T-cell (primary cell): ENCODE data around the gene TMEM114. TPM values are rescaled to one million over a fixed set of nuclear protein-coding genes. Genes with fewer than 3 reads are reported as not detected.

Experiments
- ATAC-seq, 4 experiments: fragments of 200-7000 bp in 3 of 4; fragments of 150-1000 bp in 1 of 4; cut with Tn5 transposase; replicated peaks in 1 of 4; 1 replicate in 3 of 4; 2 replicates in 1 of 4; pipeline ENCODE4 v1.10.0; 2021; ENCODE audit warnings: moderate library complexity in 3 of 4, mild to moderate bottlenecking in 2 of 4, moderate number of reproducible peaks in 1 of 4
- CTCF ChIA-PET, 2 donors: fragments of 300-600 bp; sonication (Branson Sonifier 250); formaldehyde crosslinking; loops; one replicate each; lab custom pipeline; 2022; ENCODE audit warnings: antibody characterized with exemption in 2 of 2; lab: Charles Lee
- POLR2A ChIA-PET, 2 donors: fragments of 300-600 bp; sonication (Branson Sonifier 250); formaldehyde crosslinking; loops; one replicate each; lab custom pipeline; 2022; ENCODE audit warnings: antibody characterized with exemption in 2 of 2; lab: Charles Lee
- DNase-seq, 35 experiments: peaks; one replicate each; pipeline versions ENCODE4 v3.0.0 to v3.0.0-alpha.2; 2013 to 2023
- H3K27ac ChIP-seq: one replicate; pipeline ENCODE4 v1.5.1; 2013; ENCODE audit warnings: low read length
- H3K27me3 ChIP-seq, 2 experiments: replicated peaks in 1 of 2; 1 replicate in 1 of 2; 2 replicates in 1 of 2; pipeline versions ENCODE4 v1.6.1 to v1.7.0; 2013; ENCODE audit warnings: low read length in 1 of 2, mixed read lengths in 1 of 2; ENCODE audit not compliant: control insufficient read depth in 2 of 2, insufficient read depth in 2 of 2; ENCODE audit errors: extremely low read depth in 1 of 2
- H3K36me3 ChIP-seq, 2 donors: 1 replicate in 1 of 2; 2 replicates in 1 of 2; pipeline versions ENCODE4 v1.6.1 to v1.7.0; 2013; ENCODE audit warnings: low read length in 1 of 2; ENCODE audit not compliant: control insufficient read depth in 2 of 2, insufficient read depth in 1 of 2; ENCODE audit errors: extremely low read depth in 1 of 2
- H3K4me1 ChIP-seq, 2 experiments: 1 replicate in 1 of 2; 2 replicates in 1 of 2; pipeline versions ENCODE4 v1.6.1 to v1.7.0; 2013; ENCODE audit warnings: low read length in 2 of 2, mixed read lengths in 1 of 2; ENCODE audit not compliant: insufficient read depth in 2 of 2, control insufficient read depth in 1 of 2; ENCODE audit errors: extremely low read depth in 1 of 2
- H3K4me3 ChIP-seq, 2 donors: 1 replicate in 1 of 2; 2 replicates in 1 of 2; pipeline versions ENCODE4 v1.5.1 to v1.7.0; 2013; ENCODE audit warnings: mild to moderate bottlenecking in 2 of 2, low read length in 1 of 2, moderate library complexity in 1 of 2; ENCODE audit not compliant: control insufficient read depth in 1 of 2; ENCODE audit errors: extremely low read depth in 1 of 2
- H3K9me3 ChIP-seq: 2 replicates; pipeline ENCODE4 v1.7.0; 2013
- H3K27ac Mint-ChIP-seq, 2 donors: one replicate each; pipeline ENCODE4 v1.8.0; 2020 to 2021; ENCODE audit warnings: mild to moderate bottlenecking in 2 of 2, mixed read lengths in 2 of 2
- H3K27me3 Mint-ChIP-seq, 2 donors: one replicate each; pipeline ENCODE4 v1.8.0; 2021 to 2022; ENCODE audit warnings: mixed read lengths in 2 of 2
- H3K36me3 Mint-ChIP-seq: one replicate; pipeline ENCODE4 v1.8.0; 2021; ENCODE audit warnings: mixed read lengths
- H3K4me1 Mint-ChIP-seq, 3 donors: one replicate each; pipeline ENCODE4 v1.8.0; 2020 to 2022; ENCODE audit warnings: mixed read lengths in 3 of 3, mild to moderate bottlenecking in 1 of 3
- H3K4me3 Mint-ChIP-seq, 3 donors: one replicate each; pipeline ENCODE4 v1.8.0; 2020 to 2022; ENCODE audit warnings: mild to moderate bottlenecking in 3 of 3, mixed read lengths in 3 of 3, moderate library complexity in 3 of 3
- H3K9me3 Mint-ChIP-seq, 3 donors: one replicate each; pipeline ENCODE4 v1.8.0; 2020 to 2022; ENCODE audit warnings: mixed read lengths in 3 of 3
- WGBS: methylation state at CpG from one replicate; pipeline ENCODE4 v1.1.5; 2013; ENCODE audit warnings: missing lambda C conversion rate; ENCODE audit not compliant: insufficient coverage; 5-methylcytosine and 5-hydroxymethylcytosine counted together
- total RNA-seq, 35 experiments: library from RNA in 6 of 35; stranded (reverse) in 6 of 35; fragments of 120-200 nt in 1 of 35; gene quantifications; one replicate each; pipeline versions ENCODE4 v1.2.1 to v1.2.4 and lab custom pipeline; 2013 to 2026

TMEM114 gene
- total RNA-seq, 5 donors from 2014 or later (not counting 1 experiment from before 2014, with no cell fraction given) = not detected

DNA sequence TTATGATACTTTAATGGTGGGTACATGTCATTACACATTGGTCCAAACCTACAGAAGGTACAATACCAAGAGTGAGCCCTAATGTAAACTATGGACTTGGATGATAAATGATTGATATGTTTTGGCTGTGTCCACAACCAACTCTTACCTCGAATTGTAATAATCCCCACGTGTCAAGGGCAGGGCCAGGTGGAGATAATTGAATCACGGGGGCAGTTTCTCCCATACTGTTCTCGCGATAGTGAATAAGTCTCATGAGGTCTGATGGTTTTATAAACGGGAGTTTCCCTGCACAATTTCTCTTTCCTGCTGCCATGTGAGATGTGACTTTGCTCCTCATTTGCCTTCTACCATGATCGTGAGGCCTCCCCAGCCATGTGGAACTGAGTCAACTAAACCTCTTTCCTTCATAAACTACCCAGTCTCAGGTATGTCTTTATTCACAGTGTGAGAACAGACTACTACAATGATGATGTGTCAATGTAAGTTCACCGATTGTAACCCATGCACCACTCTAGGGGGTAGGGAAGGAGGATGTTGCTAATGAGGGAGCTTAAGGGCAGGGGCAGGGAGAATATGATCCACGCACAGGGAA lies 24.2 kb upstream of the TMEM114 start:
- Histone ChIP-seq H3K27me3 (peaks cover 8 to 11% of the 10 kb centered on the region in 2 experiments), H3K36me3 (no peaks in the 10 kb centered on the region), H3K9me3 (no peaks in the 10 kb centered on the region), H3K4me3 (no peak overlapping the region), H3K4me1 (no peaks in the 10 kb centered on the region), H3K27ac (no peak overlapping the region)
- Mint-ChIP-seq H3K9me3 (no peaks in the 10 kb centered on the region), H3K27ac (no peak overlapping the region), H3K4me3 (no peak overlapping the region), H3K4me1 (no peaks in the 10 kb centered on the region), H3K27me3 (peaks cover 14 to 31% of the 10 kb centered on the region in 2 donors), H3K36me3 (no peaks in the 10 kb centered on the region)
- CTCF ChIA-PET = no interaction called here
- WGBS = 100% methylated on average over 1 of the region's 9 CpGs
- DNase-seq (no peak), ATAC-seq (no peak)
- POLR2A ChIA-PET = interaction anchor here in 1 of 2 donors (0.6 kb wide), 1 partner anchor 138 kb away, joined by 4 read pairs; no protein-coding TSS in a partner anchor

DNA sequence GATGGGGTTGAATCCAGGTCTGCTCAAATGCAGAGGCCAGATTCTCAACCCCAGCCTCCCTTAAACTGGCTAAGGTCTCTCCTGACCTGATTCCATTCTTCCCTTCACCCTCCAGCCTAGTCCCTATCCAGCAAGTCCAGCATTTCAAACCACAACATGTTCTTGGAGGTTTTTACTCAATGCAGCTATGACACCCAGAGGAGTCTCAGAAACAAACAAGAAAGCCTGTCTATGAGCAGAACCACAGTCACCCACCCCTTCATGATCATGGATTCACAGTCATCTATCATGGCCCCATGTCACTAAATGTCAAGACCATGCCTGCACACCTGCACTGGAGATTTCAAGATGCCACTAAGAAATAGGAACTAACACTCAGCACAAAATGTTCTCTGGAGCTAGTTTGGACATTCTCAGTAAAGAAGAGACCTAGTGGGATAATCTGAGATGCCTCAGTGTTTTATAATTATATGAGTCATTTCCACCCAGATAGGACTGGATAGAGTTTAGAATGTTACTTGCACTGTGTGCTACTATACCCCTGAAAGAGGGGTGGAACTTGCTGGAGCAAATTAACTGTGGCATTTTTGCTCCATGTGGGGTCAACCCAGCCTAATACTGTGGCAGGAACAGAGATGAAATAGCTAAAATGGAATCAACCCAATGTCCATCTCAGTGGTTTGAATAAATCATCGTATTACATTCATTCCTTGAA lies 21.7 kb upstream of the TMEM114 start:
- Histone ChIP-seq H3K4me3 (no peak overlapping the region), H3K27me3 (peaks cover 6 to 20% of the 10 kb centered on the region in 2 experiments), H3K4me1 (no peaks in the 10 kb centered on the region), H3K36me3 (no peaks in the 10 kb centered on the region), H3K27ac (no peak overlapping the region), H3K9me3 (no peaks in the 10 kb centered on the region)
- ATAC-seq (no peak), DNase-seq (no peak)
- Mint-ChIP-seq H3K36me3 (no peaks in the 10 kb centered on the region), H3K27me3 (peaks cover 13 to 33% of the 10 kb centered on the region in 2 donors), H3K27ac (no peak overlapping the region), H3K9me3 (no peaks in the 10 kb centered on the region), H3K4me3 (no peak overlapping the region), H3K4me1 (no peaks in the 10 kb centered on the region)
- POLR2A ChIA-PET = no interaction called here
- CTCF ChIA-PET = no interaction called here
- no CpG with 5 or more reads among the region's 1 CpG for WGBS

DNA sequence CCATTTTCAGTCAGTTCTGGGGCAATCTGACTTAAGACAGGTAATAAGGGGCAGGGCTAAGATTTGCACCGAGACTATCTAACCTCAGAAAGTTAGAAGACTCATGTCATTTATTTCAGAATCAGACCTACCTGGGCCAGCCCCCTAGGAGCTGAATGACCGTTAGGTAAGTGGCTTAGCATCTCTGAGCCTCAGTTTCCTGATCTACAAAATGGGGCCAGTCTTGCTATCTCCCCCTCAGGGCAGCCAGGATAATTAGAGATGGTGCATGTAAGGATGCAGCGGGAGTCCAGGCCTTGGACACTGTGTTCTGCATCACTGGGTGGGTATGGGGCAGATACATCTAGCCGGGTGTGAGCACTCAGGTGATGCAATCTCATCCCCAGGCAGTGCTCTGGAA lies 20.8 kb upstream of the TMEM114 start:
- Histone ChIP-seq H3K9me3 (no peaks in the 10 kb centered on the region), H3K36me3 (no peaks in the 10 kb centered on the region), H3K4me1 (no peaks in the 10 kb centered on the region), H3K4me3 (no peak overlapping the region), H3K27ac (no peak overlapping the region), H3K27me3 (peaks cover 6 to 17% of the 10 kb centered on the region in 2 experiments)
- ChIA-PET CTCF (no interaction called here), POLR2A (no interaction called here)
- no peak overlapping the region for H3K27ac Mint-ChIP-seq
- no peak overlapping the region for H3K4me3 Mint-ChIP-seq
- ATAC-seq = no peak
- no peaks in the 10 kb centered on the region for H3K36me3 Mint-ChIP-seq
- peaks cover 13 to 34% of the 10 kb centered on the region in 2 donors for H3K27me3 Mint-ChIP-seq
- 76% methylated on average over 2 of the region's 4 CpGs for WGBS
- no peaks in the 10 kb centered on the region for H3K4me1 Mint-ChIP-seq
- peaks cover 0 to 3% (median 0%) of the 10 kb centered on the region in 3 donors for H3K9me3 Mint-ChIP-seq
- DNase-seq = no peak

DNA sequence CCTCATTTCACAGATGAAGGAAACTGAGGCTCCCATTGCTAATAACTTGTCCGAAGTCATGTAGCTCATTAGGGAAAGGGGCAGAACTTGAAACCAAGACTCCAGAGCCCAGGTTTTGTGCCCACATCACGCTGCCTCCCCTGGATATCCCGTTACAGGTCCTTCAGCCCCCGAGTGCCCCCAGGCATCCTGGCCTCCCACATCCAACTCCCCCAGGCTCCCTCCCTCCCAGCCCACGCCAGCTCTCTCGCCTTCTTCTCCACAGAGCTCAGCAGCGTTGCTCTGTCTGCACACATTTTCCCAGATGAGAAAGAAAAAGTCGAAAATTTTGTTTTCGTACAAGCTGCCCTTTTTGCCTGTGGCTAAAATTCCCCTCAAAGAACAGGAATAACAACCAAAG lies 16.9 kb upstream of the TMEM114 start:
- no peaks in the 10 kb centered on the region for H3K4me1 ChIP-seq
- H3K27me3 Mint-ChIP-seq = peaks cover 15 to 22% of the 10 kb centered on the region in 2 donors
- DNase-seq (no peak), ATAC-seq (no peak)
- peaks cover 0 to 14% of the 10 kb centered on the region in 2 experiments for H3K27me3 ChIP-seq
- no peak overlapping the region for H3K4me3 Mint-ChIP-seq
- no peak overlapping the region for H3K27ac ChIP-seq
- 67% methylated on average over 7 of the region's 9 CpGs for WGBS
- no peak overlapping the region for H3K4me3 ChIP-seq
- POLR2A ChIA-PET = interaction anchor here in 1 of 2 donors (0.7 kb wide), 1 partner anchor 21 kb away, joined by 11 read pairs; no protein-coding TSS in a partner anchor
- H3K4me1 Mint-ChIP-seq = no peaks in the 10 kb centered on the region
- H3K36me3 ChIP-seq = no peaks in the 10 kb centered on the region
- no peak overlapping the region for H3K27ac Mint-ChIP-seq
- peaks cover 0 to 3% (median 0%) of the 10 kb centered on the region in 3 donors for H3K9me3 Mint-ChIP-seq
- no peaks in the 10 kb centered on the region for H3K36me3 Mint-ChIP-seq
- no peaks in the 10 kb centered on the region for H3K9me3 ChIP-seq
- CTCF ChIA-PET = no interaction called here

DNA sequence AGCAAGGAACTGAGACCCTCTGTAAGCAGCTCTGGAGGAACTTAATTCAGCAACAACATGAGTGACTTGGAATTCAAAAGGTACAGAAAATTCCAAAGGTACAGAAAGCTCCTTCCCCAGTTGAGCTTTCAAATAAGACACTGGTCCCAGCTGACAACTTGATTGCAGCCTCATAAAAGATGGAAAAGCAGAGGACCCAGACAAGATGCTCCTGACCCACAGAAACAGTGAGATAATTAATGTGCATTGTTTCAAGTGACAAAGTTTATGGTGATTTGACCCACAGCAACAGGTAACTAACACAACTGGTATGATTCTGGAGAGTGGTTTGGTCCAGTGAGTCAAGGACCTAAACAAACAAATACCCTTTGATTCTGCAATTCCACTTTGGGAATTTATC lies 15.2 kb upstream of the TMEM114 start:
- ChIA-PET POLR2A (no interaction called here), CTCF (no interaction called here)
- no peak for ATAC-seq
- Mint-ChIP-seq H3K27ac (no peak overlapping the region), H3K4me3 (no peak overlapping the region), H3K36me3 (no peaks in the 10 kb centered on the region), H3K27me3 (peaks cover 11 to 19% of the 10 kb centered on the region in 2 donors), H3K9me3 (peaks cover 0 to 3% (median 0%) of the 10 kb centered on the region in 3 donors), H3K4me1 (no peaks in the 10 kb centered on the region)
- no peak overlapping the region for H3K4me3 ChIP-seq
- no peaks in the 10 kb centered on the region for H3K4me1 ChIP-seq
- no peak for DNase-seq
- no peak overlapping the region for H3K27ac ChIP-seq
- peaks cover 0 to 11% of the 10 kb centered on the region in 2 experiments for H3K27me3 ChIP-seq
- no peaks in the 10 kb centered on the region for H3K9me3 ChIP-seq
- no peaks in the 10 kb centered on the region for H3K36me3 ChIP-seq

DNA sequence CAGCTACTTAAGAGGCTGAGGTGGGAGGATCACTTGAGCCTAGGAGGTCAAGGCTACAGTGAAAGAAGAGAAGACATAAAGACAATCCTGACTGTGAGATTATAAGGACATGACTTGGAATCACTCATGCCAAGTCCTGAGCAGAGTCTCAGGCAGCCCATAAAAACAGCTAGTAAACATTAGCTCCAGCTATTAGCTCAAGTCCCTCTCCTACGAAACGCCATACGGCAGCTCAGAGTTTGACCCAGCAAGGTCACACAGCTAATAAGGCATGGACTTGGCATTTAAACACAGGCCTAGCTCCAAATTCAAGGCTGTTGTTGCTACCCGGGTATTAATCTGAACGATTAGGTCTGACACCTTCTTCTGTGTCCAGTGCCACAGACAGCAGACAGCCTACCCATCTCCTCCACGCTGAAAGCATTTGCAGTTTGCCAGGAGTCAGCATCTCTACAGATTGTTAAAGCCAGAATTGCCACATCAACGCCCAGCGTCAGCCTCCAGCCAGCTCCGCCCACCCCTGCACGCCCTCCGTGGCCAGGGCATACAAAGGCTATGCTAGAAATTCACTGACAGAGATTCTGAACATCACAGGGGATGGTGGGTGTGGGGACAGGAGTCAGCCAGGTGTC lies 9.9 kb upstream of the TMEM114 start:
- H3K27me3 Mint-ChIP-seq = peaks cover 2 to 8% of the 10 kb centered on the region in 2 donors
- H3K36me3 Mint-ChIP-seq = no peaks in the 10 kb centered on the region
- ATAC-seq (no peak), DNase-seq (no peak)
- Histone ChIP-seq H3K27ac (no peak overlapping the region), H3K4me1 (no peaks in the 10 kb centered on the region), H3K9me3 (no peaks in the 10 kb centered on the region), H3K36me3 (no peaks in the 10 kb centered on the region), H3K27me3 (peaks cover 0 to 10% of the 10 kb centered on the region in 2 experiments), H3K4me3 (no peak overlapping the region)
- ChIA-PET CTCF (no interaction called here), POLR2A (no interaction called here)
- H3K9me3 Mint-ChIP-seq = no peaks in the 10 kb centered on the region
- H3K27ac Mint-ChIP-seq = no peak overlapping the region
- H3K4me1 Mint-ChIP-seq = no peaks in the 10 kb centered on the region
- 79% methylated on average over 10 of the region's 11 CpGs for WGBS
- H3K4me3 Mint-ChIP-seq = no peak overlapping the region
